Calu3 (cell line): Measurements from ENCODE around the gene ENO1. TPM values are rescaled to one million over a fixed set of nuclear protein-coding genes. Genes with fewer than 3 reads are reported as not detected.

Source experiments
- BruUV-seq: library from RNA; stranded (reverse); fragments of 400-500 nt; replicated peaks from 2 replicates; lab custom pipeline; 2021; lab: Mats Ljungman, UMichigan
- CTCF ChIA-PET: fragments of 300-600 bp; sonication (Branson Sonifier 250); formaldehyde crosslinking; loops from one replicate; lab custom pipeline; 2022; ENCODE audit warnings: antibody characterized with exemption; lab: Charles Lee
- DNase-seq: peaks from one replicate; pipeline ENCODE4 v3.0.0; 2022
- H3K27ac Mint-ChIP-seq: one replicate; pipeline ENCODE4 v1.8.0; 2022; ENCODE audit warnings: mixed read lengths; ENCODE audit not compliant: unreplicated experiment
- H3K27me3 Mint-ChIP-seq: one replicate; pipeline ENCODE4 v1.8.0; 2022; ENCODE audit warnings: mixed read lengths; ENCODE audit not compliant: unreplicated experiment
- H3K36me3 Mint-ChIP-seq: one replicate; pipeline ENCODE4 v1.8.0; 2022; ENCODE audit warnings: mild to moderate bottlenecking, moderate library complexity, mixed read lengths; ENCODE audit not compliant: insufficient read depth, unreplicated experiment
- H3K4me1 Mint-ChIP-seq: one replicate; pipeline ENCODE4 v1.8.0; 2022; ENCODE audit warnings: mild to moderate bottlenecking, low read depth, mixed read lengths; ENCODE audit not compliant: unreplicated experiment
- H3K4me3 Mint-ChIP-seq: one replicate; pipeline ENCODE4 v1.8.0; 2022; ENCODE audit warnings: mild to moderate bottlenecking, low read depth, moderate library complexity, mixed read lengths; ENCODE audit not compliant: unreplicated experiment
- H3K9me3 Mint-ChIP-seq: one replicate; pipeline ENCODE4 v1.8.0; 2022; ENCODE audit warnings: low read depth, mixed read lengths; ENCODE audit not compliant: unreplicated experiment
- intact Hi-C: fragments of 100-400 bp; cut with micrococcal nuclease; formaldehyde crosslinking; loops from one replicate; pipeline ENCODE4 v1.10.0; 2022; ENCODE audit not compliant: unreplicated experiment
- total RNA-seq: library from RNA; stranded (reverse); gene quantifications from 2 replicates; pipeline ENCODE4 v1.2.3, GENCODE V29; 2022
- TF ChIP-seq, protein P1 (sequence below): fragments of 200-600 bp; IDR thresholded peaks from one replicate; pipeline ENCODE4 v1.8.0; 2022; ENCODE audit warnings: antibody characterized with exemption; ENCODE audit not compliant: unreplicated experiment

Gene ENO1
- total RNA-seq, 1 experiment from 2014 or later = 1,003 TPM

DNA sequence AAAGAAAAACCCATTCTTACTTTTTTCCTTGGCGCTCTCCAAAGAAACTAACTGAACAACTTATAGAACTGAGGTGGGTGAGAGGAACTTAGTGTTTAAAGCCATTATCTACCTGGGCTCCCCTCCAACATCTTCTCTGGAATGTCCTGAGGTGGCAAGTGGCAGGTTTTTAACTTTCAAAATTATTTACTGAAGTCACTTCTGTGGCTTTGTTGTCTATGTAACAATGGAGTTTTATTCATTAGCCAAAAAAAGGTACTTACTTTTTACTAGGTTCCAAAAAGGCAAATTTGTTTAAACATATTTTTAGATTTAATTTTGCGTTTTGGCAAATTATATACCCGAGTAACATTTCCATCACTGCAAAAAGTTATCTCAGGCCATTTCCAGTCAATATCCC is 2.4 kb downstream of the ENO1 start:
- intact Hi-C loops = no loop called here
- peak overlapping the region; percentile 76 for H3K4me3 Mint-ChIP-seq
- H3K36me3 Mint-ChIP-seq = peaks cover 98% of the 10 kb centered on the region
- CTCF ChIA-PET = interaction anchor here (0.6 kb wide), 1 partner anchor 225 kb away, joined by 3 read pairs; no protein-coding TSS in a partner anchor
- no peak for DNase-seq
- H3K27ac Mint-ChIP-seq = peak overlapping the region; percentile 92
- TF ChIP-seq, protein P1, sequence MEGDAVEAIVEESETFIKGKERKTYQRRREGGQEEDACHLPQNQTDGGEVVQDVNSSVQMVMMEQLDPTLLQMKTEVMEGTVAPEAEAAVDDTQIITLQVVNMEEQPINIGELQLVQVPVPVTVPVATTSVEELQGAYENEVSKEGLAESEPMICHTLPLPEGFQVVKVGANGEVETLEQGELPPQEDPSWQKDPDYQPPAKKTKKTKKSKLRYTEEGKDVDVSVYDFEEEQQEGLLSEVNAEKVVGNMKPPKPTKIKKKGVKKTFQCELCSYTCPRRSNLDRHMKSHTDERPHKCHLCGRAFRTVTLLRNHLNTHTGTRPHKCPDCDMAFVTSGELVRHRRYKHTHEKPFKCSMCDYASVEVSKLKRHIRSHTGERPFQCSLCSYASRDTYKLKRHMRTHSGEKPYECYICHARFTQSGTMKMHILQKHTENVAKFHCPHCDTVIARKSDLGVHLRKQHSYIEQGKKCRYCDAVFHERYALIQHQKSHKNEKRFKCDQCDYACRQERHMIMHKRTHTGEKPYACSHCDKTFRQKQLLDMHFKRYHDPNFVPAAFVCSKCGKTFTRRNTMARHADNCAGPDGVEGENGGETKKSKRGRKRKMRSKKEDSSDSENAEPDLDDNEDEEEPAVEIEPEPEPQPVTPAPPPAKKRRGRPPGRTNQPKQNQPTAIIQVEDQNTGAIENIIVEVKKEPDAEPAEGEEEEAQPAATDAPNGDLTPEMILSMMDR = no peak
- BruUV-seq = TSS peak; percentile 25
- H3K4me1 Mint-ChIP-seq = peaks cover 37% of the 10 kb centered on the region
- no peaks in the 10 kb centered on the region for H3K9me3 Mint-ChIP-seq
- no peaks in the 10 kb centered on the region for H3K27me3 Mint-ChIP-seq

DNA sequence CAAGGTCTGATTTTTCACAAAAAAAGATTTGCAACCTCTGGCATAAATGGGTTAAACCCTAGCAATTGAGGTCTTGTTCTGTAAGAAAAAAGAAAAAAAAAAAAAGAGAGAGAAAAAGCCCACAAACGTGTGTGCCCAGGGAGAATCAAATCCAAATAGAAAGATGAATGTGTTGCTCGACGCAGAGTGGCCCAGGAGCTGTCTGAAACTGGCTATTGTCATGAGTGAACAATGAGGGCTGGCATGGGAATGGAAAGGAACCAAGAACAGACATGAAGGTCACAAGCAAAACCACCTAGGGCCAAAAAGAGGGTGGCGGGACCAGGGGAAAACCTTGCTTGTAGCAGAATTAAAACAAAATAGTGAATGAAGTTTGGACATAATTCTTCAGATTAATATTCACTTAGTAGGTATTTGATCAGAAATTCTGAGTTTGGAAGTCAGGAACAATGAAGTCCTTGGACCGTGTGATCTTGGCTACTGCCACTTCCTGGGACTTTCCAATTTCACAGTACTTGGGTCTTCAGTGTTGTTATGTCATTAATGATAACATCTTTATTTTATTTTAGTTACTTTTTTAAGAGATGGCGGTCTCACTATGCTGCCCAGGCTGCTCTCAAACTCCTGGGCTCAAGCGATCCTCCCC is 3.1 kb downstream of the ENO1 start:
- Mint-ChIP-seq H3K9me3 (no peaks in the 10 kb centered on the region), H3K27me3 (no peaks in the 10 kb centered on the region), H3K4me3 (peak overlapping the region; percentile 76), H3K27ac (peak overlapping the region; percentile 92), H3K36me3 (peaks cover 99% of the 10 kb centered on the region), H3K4me1 (peaks cover 37% of the 10 kb centered on the region)
- DNase-seq = no peak
- BruUV-seq = no TSS peak
- CTCF ChIA-PET = no interaction called here
- TF ChIP-seq, protein P1 = no peak
- intact Hi-C loops = no loop called here

DNA sequence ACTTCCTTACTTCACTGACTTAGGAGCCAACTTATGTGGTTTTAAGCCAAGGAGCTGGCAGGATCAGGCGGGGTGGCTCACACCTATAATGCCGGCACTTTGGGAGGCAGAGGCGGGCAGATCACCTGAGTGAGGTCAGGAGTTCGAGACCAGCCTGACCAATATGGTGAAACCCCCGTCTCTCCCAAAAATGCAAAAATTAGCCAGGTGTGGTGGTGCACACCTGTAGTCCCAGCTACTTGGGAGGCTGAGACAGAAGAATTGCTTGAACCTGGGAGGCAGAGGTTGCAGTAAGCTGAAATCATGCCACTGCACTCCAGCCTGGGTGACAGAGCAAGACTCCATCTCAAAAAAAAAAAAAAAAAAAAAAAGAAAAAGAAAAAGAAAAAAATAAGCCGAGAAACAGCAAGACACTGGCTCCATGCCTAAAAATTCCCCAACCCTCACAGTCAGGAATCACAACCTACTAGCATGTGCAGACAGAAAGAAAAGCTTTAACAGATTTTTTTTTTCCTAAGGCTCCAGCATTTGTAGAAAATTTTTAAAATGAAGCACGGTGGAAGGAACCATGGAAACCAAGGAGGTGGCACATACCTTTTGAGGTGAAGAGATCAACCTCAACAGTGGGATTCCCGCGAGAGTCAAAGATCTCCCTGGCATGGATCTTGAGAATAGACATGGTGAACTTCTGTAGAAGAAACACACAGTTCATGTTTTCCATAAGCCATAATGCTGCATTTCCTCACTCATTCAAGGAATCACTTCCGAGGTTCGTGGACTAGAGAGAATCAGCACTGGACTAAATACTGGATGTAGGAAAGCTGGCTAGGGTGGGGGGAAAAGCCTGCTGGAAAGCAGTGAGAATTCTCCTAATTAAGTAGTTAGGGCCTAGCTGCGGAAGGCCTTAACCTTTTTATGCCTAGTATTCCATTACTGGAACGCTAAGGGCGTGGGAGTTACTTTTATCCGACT is 4.0 kb downstream of the ENO1 start:
- no TSS peak for BruUV-seq
- Mint-ChIP-seq H3K9me3 (no peaks in the 10 kb centered on the region), H3K27me3 (no peaks in the 10 kb centered on the region), H3K36me3 (peaks cover 99% of the 10 kb centered on the region), H3K4me3 (peak overlapping the region; percentile 76), H3K4me1 (peaks cover 30% of the 10 kb centered on the region), H3K27ac (peak overlapping the region; percentile 92)
- intact Hi-C loops = no loop called here
- TF ChIP-seq, protein P1 = no peak
- DNase-seq = no peak
- CTCF ChIA-PET = interaction anchor here (1.0 to 1.1 kb wide), 2 partner anchors 15 to 130 kb away, joined by 3 to 4 read pairs; no protein-coding TSS in a partner anchor

DNA sequence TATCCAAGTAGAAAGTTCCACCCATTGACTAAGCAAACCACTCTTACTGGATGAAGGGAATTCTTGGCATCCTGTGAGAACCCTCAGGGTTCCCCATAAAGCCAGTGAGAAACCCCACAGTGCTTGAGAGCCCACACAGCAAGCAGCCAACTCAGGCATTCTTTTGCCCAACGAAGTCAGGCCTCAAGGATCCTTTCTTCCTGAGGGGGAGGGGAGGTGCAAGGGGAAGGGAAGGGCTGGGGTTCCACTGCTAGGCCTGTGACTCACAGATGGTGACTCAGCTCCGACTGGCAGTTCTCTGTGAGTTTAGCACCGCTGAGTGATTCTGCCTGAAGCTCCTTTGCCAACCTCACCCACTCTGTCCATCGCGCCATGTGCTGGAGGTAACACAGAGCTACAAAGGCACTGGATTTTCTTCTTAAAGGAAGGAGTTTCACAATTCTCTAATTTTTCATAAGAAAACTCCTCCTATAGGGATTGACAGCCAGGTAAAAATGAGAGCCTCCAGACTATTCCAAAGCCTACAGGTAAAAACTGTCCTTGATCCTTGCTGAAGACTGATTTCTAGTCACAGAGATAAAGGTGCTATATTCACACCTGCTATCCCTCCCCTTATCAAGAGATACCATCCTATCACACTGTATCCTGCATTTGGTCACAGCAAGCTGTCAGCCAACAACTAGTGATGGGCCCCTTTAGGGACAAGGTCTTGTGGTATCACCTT is 4.8 kb downstream of the ENO1 start:
- peaks cover 33% of the 10 kb centered on the region for H3K4me1 Mint-ChIP-seq
- peak; percentile 86 for DNase-seq
- peak overlapping the region; percentile 46 for H3K4me3 Mint-ChIP-seq
- BruUV-seq = TSS peak; percentile 81
- TF ChIP-seq, protein P1 = no peak
- CTCF ChIA-PET = interaction anchor here (1.0 to 1.1 kb wide), 2 partner anchors 15 to 131 kb away, joined by 3 to 4 read pairs; no protein-coding TSS in a partner anchor
- intact Hi-C loops = no loop called here
- H3K27me3 Mint-ChIP-seq = no peaks in the 10 kb centered on the region
- H3K9me3 Mint-ChIP-seq = no peaks in the 10 kb centered on the region
- peaks cover 98% of the 10 kb centered on the region for H3K36me3 Mint-ChIP-seq
- H3K27ac Mint-ChIP-seq = peak overlapping the region; percentile 70
